ENCODE measurements around the gene KCNJ14. TPM values are rescaled to one million over a fixed set of nuclear protein-coding genes. Genes with fewer than 3 reads are reported as not detected.

Gene KCNJ14
- total RNA-seq (2022; extraction: Qiagen RNA extraction) = 1.1 to 2.1 TPM (median 1.2 TPM) in 5 replicates

DNA sequence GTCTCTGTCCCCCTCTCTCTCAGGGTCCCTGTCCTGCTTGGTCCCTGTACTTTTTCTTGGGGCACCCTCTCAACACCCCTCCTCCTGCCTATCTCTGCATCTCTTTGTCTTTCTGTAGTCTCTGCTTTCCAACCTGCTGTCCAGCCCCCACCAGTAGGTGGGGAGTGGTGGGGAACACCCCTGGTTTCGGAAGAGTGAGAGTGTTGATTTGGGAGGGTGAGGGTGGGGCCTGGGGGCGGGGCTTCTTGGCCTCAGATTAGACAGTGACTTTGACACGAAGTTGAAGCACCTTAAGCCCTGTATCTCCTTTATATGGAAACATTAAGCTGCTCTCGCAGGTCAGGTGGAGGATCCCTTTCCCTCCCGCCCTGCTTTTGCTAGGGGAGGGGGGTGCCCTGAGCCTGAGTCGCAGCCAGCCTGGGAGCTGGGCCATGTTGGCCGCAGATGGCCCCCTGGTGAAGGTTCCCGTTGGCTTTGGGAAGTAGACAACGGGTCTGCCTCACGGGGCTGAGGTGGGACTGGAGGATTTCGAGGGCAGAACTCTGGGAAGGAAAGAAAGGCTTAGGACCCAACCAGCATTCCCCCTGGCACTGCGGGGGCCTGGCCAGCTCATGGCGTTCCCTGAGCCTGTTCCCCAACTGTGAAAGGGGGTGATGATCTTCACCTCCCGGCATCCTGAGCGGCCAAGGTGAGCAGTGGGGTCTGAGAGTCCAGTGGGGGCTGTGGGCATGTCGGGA, at the start of gene KCNJ14:
Gene KCNJ14 (plus strand): TSS at position 404 of the 737 bp plus-strand sequence. CDS start 6,151 bp downstream, outside the sequence.

DNA sequence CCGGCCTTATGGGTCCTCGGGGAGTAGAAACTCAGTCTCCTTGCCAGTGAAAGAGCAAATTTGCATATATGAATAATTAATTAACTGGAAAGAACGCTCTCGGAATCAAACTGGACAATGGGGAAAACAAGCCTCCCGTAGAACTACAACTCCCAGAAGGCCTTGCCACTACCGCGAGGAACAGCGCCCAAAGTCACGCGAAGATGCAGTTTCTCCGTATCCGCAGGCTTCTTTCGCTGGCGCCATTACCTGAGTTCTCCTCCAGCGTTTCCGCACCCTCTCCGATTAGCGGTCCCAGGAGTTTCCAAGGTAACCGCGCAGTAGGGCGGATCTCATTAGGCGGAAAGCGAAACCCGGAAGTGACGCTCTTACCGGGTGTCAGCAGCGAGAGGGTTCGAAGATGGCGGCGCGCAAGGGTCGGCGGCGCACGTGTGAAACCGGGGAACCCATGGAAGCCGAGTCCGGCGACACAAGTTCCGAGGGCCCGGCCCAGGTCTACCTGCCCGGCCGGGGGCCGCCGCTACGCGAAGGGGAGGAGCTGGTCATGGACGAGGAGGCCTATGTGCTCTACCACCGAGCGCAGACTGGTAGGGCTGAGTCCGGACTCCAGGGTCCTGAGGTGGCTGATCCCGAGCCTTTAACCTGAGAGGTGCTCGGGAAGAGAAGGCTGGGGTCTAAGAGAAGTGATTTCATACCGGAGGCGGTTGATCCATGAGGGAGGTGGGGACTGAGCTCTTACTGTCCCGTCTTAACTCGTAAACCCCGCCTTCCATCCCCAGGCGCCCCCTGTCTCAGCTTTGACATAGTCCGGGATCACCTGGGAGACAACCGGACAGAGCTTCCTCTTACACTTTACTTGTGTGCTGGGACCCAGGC, 9.5 kb upstream of the KCNJ14 start, which contains the start of gene GRWD1:
Gene GRWD1 (plus strand): TSS at position 378 of the 876 bp plus-strand sequence. CDS start 23 bp downstream, at position 401.

DNA sequence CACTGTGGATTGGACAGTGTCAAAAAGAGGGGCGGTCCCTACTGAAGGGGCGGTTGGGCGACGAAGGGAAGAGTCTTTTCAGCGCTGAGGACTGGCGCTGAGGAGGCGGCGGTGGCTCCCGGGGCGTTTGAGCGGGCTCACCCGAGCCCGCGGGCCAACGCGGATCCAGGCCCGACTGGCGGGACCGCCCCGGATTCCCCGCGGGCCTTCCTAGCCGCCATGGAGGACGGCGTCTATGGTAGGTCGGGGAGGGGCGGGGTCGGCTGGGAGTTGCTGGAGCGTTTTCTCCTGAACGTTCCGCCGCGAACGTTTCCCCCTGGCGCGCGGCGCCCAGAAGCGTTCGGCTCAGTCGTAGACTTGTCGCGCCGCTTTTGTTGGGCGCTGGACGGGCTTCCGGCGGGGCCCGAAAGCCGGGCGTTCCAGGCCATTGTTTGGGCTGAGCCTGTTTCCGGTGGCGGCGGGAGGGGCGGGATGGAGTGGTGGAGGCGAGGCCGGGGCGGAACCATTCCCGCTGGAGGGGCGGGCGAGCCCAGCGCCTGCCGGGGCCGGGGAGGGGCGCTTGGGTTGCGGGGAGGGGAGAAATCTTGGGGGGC, 14.0 kb downstream of the KCNJ14 start, which contains the start of gene CYTH2:
Gene CYTH2 (plus strand): TSS at position 81 of the 593 bp plus-strand sequence. CDS start 139 bp downstream, at position 220.

DNA sequence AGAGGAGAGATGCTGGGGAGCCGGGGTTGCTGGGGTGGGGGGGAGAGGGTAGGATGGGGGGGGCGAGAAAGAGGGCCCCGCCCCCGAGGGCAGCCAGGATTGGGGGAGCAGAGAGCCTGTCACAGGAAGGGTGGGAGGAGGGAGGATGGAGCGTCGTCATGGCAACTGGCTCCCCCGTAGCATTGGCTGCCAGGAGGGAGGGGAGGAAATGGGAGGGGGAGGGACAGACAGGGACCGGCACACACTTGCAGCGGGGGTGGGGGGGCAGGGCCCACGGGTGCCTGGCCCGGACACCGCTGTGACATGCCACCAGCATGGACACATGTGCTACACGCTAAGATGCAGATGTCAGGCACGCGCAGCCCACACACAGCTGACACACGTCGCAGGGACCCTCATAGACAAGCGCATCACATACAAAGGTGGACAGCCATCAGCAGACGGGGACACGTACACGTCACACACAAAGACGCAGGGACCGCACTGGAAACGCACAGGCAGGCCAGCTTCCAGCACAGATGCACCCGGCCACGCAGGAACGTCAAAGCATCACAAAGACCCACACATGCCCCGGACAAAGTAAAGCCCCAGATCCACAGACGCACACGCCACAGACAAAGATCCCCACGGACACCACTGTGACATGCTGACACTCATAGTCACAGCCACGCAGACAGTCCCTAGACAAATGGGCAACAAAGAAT, 56.6 kb downstream of the KCNJ14 start, which contains the start of gene LMTK3:
Gene LMTK3 (minus strand): TSS at position 36 of the 704 bp plus-strand sequence. CDS start 259 bp downstream, outside the sequence.

Other genes with a start within 250 kb of the KCNJ14 start
- 14.8 to 18.9 TPM (median 18.0 TPM) in 5 replicates for gene CARD8, start 199.7 kb upstream of the KCNJ14 start, total RNA-seq (2022; extraction: Qiagen RNA extraction)
- 8.3 to 10.1 TPM (median 9.5 TPM) in 5 replicates for gene ZNF114, start 185.5 kb upstream of the KCNJ14 start, total RNA-seq (2022; extraction: Qiagen RNA extraction)
- 380 to 538 TPM (median 393 TPM) in 5 replicates for gene EMP3, start 130.0 kb upstream of the KCNJ14 start, total RNA-seq (2022; extraction: Qiagen RNA extraction)
- 3.6 to 4.8 TPM (median 4.8 TPM) in 5 replicates for gene TMEM143, start 91.6 kb upstream of the KCNJ14 start, total RNA-seq (2022; extraction: Qiagen RNA extraction)
- 2.3 to 3.7 TPM (median 2.8 TPM) in 5 replicates for gene SYNGR4, start 91.2 kb upstream of the KCNJ14 start, total RNA-seq (2022; extraction: Qiagen RNA extraction)
- 328 to 488 TPM (median 483 TPM) in 5 replicates for gene KDELR1, start 64.0 kb upstream of the KCNJ14 start, total RNA-seq (2022; extraction: Qiagen RNA extraction)
- gene GRIN2D, start 61.9 kb upstream of the KCNJ14 start, total RNA-seq (2022; extraction: Qiagen RNA extraction) = 5.0 to 9.7 TPM (median 8.6 TPM) in 5 replicates
- gene GRWD1, start 9.6 kb upstream of the KCNJ14 start, total RNA-seq (2022; extraction: Qiagen RNA extraction) = 93.6 to 132 TPM (median 119 TPM) in 5 replicates
- gene CYTH2, start 13.8 kb downstream of the KCNJ14 start, total RNA-seq (2022; extraction: Qiagen RNA extraction) = 54.6 to 66.8 TPM (median 60.9 TPM) in 5 replicates
- 2.2 to 5.3 TPM (median 4.8 TPM) in 5 replicates for gene LMTK3, start 56.3 kb downstream of the KCNJ14 start, total RNA-seq (2022; extraction: Qiagen RNA extraction)
- gene SULT2B1, start 96.6 kb downstream of the KCNJ14 start, total RNA-seq (2022; extraction: Qiagen RNA extraction) = 11.9 to 18.4 TPM (median 17.2 TPM) in 5 replicates
- 0.08 to 0.11 TPM in 2 of 5 replicates, not detected in the others for gene SPACA4, start 151.2 kb downstream of the KCNJ14 start, total RNA-seq (2022; extraction: Qiagen RNA extraction)
- 0.12 to 0.40 TPM (median 0.18 TPM) in 5 replicates for gene FAM83E, start 159.5 kb downstream of the KCNJ14 start, total RNA-seq (2022; extraction: Qiagen RNA extraction)
- 2,904 to 3,740 TPM (median 3,069 TPM) in 5 replicates for gene RPL18, start 163.6 kb downstream of the KCNJ14 start, total RNA-seq (2022; extraction: Qiagen RNA extraction)
- gene SPHK2, start 163.9 kb downstream of the KCNJ14 start, total RNA-seq (2022; extraction: Qiagen RNA extraction) = 10.1 to 17.1 TPM (median 15.9 TPM) in 5 replicates
- 1.5 to 2.7 TPM (median 1.7 TPM) in 5 replicates for gene DBP, start 181.8 kb downstream of the KCNJ14 start, total RNA-seq (2022; extraction: Qiagen RNA extraction)
- 7.6 to 13.1 TPM (median 9.9 TPM) in 5 replicates for gene CA11, start 190.6 kb downstream of the KCNJ14 start, total RNA-seq (2022; extraction: Qiagen RNA extraction)
- 0.07 to 0.29 TPM (median 0.19 TPM) in 5 replicates for gene NTN5, start 217.4 kb downstream of the KCNJ14 start, total RNA-seq (2022; extraction: Qiagen RNA extraction)
- not detected in 5 replicates for gene FUT2, start 240.4 kb downstream of the KCNJ14 start, total RNA-seq (2022; extraction: Qiagen RNA extraction)

Data from A549 treated with dexamethasone at 1 μM for 4 hours (cell line).